Thyroid gland (tissue), 4 donors: ENCODE data around the gene WDR13.

ENCODE experiments used
- POLR2A ChIP-seq, 2 donors: fragments of 450-650 bp; IDR thresholded peaks; one replicate each; pipeline ENCODE4 v1.6.1; 2017; ENCODE audit warnings: antibody characterized with exemption in 2 of 2, mild to moderate bottlenecking in 2 of 2, moderate library complexity in 1 of 2
- TF ChIP-seq, protein P1 (sequence below), 6 experiments: fragments of 200-600 bp in 3 of 6; fragments of 450-650 bp in 3 of 6; sonication (generic) in 3 of 6; IDR thresholded peaks; one replicate each; pipeline ENCODE4 v1.5.1; 2016 to 2019; ENCODE audit warnings: antibody characterized with exemption in 6 of 6, mild to moderate bottlenecking in 2 of 6, inconsistent platforms in 1 of 6, moderate library complexity in 1 of 6

GRCh38 chrX:48569958-48570357, 27.3 kb upstream of the WDR13 start:
- TF ChIP-seq, protein P1, sequence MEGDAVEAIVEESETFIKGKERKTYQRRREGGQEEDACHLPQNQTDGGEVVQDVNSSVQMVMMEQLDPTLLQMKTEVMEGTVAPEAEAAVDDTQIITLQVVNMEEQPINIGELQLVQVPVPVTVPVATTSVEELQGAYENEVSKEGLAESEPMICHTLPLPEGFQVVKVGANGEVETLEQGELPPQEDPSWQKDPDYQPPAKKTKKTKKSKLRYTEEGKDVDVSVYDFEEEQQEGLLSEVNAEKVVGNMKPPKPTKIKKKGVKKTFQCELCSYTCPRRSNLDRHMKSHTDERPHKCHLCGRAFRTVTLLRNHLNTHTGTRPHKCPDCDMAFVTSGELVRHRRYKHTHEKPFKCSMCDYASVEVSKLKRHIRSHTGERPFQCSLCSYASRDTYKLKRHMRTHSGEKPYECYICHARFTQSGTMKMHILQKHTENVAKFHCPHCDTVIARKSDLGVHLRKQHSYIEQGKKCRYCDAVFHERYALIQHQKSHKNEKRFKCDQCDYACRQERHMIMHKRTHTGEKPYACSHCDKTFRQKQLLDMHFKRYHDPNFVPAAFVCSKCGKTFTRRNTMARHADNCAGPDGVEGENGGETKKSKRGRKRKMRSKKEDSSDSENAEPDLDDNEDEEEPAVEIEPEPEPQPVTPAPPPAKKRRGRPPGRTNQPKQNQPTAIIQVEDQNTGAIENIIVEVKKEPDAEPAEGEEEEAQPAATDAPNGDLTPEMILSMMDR (IDR thresholded peaks at IDR 0.05): no peak
- TF ChIP-seq POLR2A (IDR thresholded peaks at IDR 0.05): no peak
